Osteocyte (in vitro differentiated cells): Measurements from ENCODE around the gene PSMA1. TPM values are rescaled to one million over a fixed set of nuclear protein-coding genes. Genes with fewer than 3 reads are reported as not detected.

ENCODE experiments used
- DNase-seq: peaks from one replicate; pipeline ENCODE4 v3.0.0; 2021; ENCODE audit warnings: mixed read lengths; ENCODE audit not compliant: unreplicated experiment; ENCODE audit errors: extremely low spot score
- H3K27ac Mint-ChIP-seq: one replicate; pipeline ENCODE4 v1.8.0; 2021; ENCODE audit warnings: mild to moderate bottlenecking, mixed read lengths; ENCODE audit not compliant: unreplicated experiment
- H3K27me3 Mint-ChIP-seq: one replicate; pipeline ENCODE4 v1.8.0; 2021; ENCODE audit warnings: mixed read lengths; ENCODE audit not compliant: unreplicated experiment
- H3K36me3 Mint-ChIP-seq: one replicate; pipeline ENCODE4 v1.8.0; 2021; ENCODE audit warnings: mixed read lengths; ENCODE audit not compliant: unreplicated experiment
- H3K4me1 Mint-ChIP-seq: one replicate; pipeline ENCODE4 v1.8.0; 2021; ENCODE audit warnings: mixed read lengths; ENCODE audit not compliant: unreplicated experiment
- H3K4me3 Mint-ChIP-seq: one replicate; pipeline ENCODE4 v1.8.0; 2021; ENCODE audit warnings: mild to moderate bottlenecking, moderate library complexity, mixed read lengths; ENCODE audit not compliant: unreplicated experiment
- H3K9me3 Mint-ChIP-seq: one replicate; pipeline ENCODE4 v1.8.0; 2021; ENCODE audit warnings: mixed read lengths; ENCODE audit not compliant: unreplicated experiment
- CTCF ChIP-seq: fragments of 200-600 bp; sonication (generic); IDR thresholded peaks from 2 replicates; pipeline ENCODE4 v1.5.0; 2021; ENCODE audit warnings: antibody characterized with exemption, mild to moderate bottlenecking, moderate library complexity
- total RNA-seq: library from RNA; stranded (reverse); gene quantifications from 2 replicates; pipeline ENCODE4 v1.2.1, GENCODE V29; 2021

PSMA1 gene
- total RNA-seq, 1 donor from 2014 or later = 117 TPM

- H3K4me3 Mint-ChIP-seq = no peak overlapping the region
- H3K4me1 Mint-ChIP-seq = no peaks in the 10 kb centered on the region
- H3K27me3 Mint-ChIP-seq = peaks cover 47% of the 10 kb centered on the region
- H3K9me3 Mint-ChIP-seq = no peaks in the 10 kb centered on the region
- no peak for TF ChIP-seq CTCF
- DNase-seq = no peak
- no peak overlapping the region for H3K27ac Mint-ChIP-seq
- H3K36me3 Mint-ChIP-seq = no peaks in the 10 kb centered on the region
These were observed 35.6 kb upstream of the PSMA1 start for GRCh38 chr11:14555818-14556217.

GRCh38 chr11:14554959-14555358 lies 34.8 kb upstream of the PSMA1 start:
- Mint-ChIP-seq H3K4me1 (no peaks in the 10 kb centered on the region), H3K27ac (no peak overlapping the region), H3K27me3 (peaks cover 50% of the 10 kb centered on the region), H3K9me3 (no peaks in the 10 kb centered on the region), H3K4me3 (no peak overlapping the region), H3K36me3 (no peaks in the 10 kb centered on the region)
- TF ChIP-seq CTCF = no peak
- DNase-seq = no peak

- H3K9me3 Mint-ChIP-seq = no peaks in the 10 kb centered on the region
- H3K27me3 Mint-ChIP-seq = peaks cover 38% of the 10 kb centered on the region
- TF ChIP-seq CTCF = no peak
- no peak overlapping the region for H3K27ac Mint-ChIP-seq
- H3K4me3 Mint-ChIP-seq = no peak overlapping the region
- no peaks in the 10 kb centered on the region for H3K4me1 Mint-ChIP-seq
- no peak for DNase-seq
- no peaks in the 10 kb centered on the region for H3K36me3 Mint-ChIP-seq
These were observed 31.9 kb upstream of the PSMA1 start for GRCh38 chr11:14552089-14552488.

- DNase-seq = no peak
- no peaks in the 10 kb centered on the region for H3K9me3 Mint-ChIP-seq
- no peaks in the 10 kb centered on the region for H3K4me1 Mint-ChIP-seq
- no peaks in the 10 kb centered on the region for H3K36me3 Mint-ChIP-seq
- H3K27me3 Mint-ChIP-seq = peaks cover 36% of the 10 kb centered on the region
- no peak for TF ChIP-seq CTCF
- H3K4me3 Mint-ChIP-seq = no peak overlapping the region
- no peak overlapping the region for H3K27ac Mint-ChIP-seq
These were observed 31.2 kb upstream of the PSMA1 start for GRCh38 chr11:14551380-14551779.

- H3K4me1 Mint-ChIP-seq = no peaks in the 10 kb centered on the region
These were observed 29.7 kb upstream of the PSMA1 start for GRCh38 chr11:14549891-14550290.

More at GRCh38 chr11:14549891-14550290, 29.7 kb upstream of the PSMA1 start:
- H3K9me3 Mint-ChIP-seq = no peaks in the 10 kb centered on the region
- H3K27ac Mint-ChIP-seq = no peak overlapping the region
- no peak overlapping the region for H3K4me3 Mint-ChIP-seq
- H3K27me3 Mint-ChIP-seq = peaks cover 26% of the 10 kb centered on the region
- no peak for TF ChIP-seq CTCF
- no peaks in the 10 kb centered on the region for H3K36me3 Mint-ChIP-seq
- no peak for DNase-seq
